GM12801 (cell line): Measurements from ENCODE around the gene CPTP.

Experiments
- CTCF ChIP-seq: IDR thresholded peaks from one replicate; pipeline ENCODE4 v1.5.1; 2011; ENCODE audit warnings: control low read depth; ENCODE audit not compliant: insufficient read length; ENCODE audit errors: extremely low read depth

The CPTP gene

GRCh38 chr1:1355416-1355815, 30.8 kb downstream of the CPTP start:
- no peak for TF ChIP-seq CTCF

- TF ChIP-seq CTCF = no peak
Measured at GRCh38 chr1:1356166-1356795, 31.7 kb downstream of the CPTP start.

- TF ChIP-seq CTCF = no peak
Measured at GRCh38 chr1:1356796-1357401, 32.3 kb downstream of the CPTP start.

GRCh38 chr1:1357871-1358432, 33.4 kb downstream of the CPTP start:
- no peak for TF ChIP-seq CTCF

GRCh38 chr1:1358433-1359271, 34.0 kb downstream of the CPTP start, which contains the start of gene MXRA8:
MXRA8 (minus strand) TSS chr1:1358555; CDS start chr1:1358504, 51 bp downstream.
- TF ChIP-seq CTCF = no peak

GRCh38 chr1:1359308-1359663, 34.7 kb downstream of the CPTP start:
- no peak for TF ChIP-seq CTCF
